Measurements from ENCODE around the gene PLXND1.

Gene PLXND1

DNA sequence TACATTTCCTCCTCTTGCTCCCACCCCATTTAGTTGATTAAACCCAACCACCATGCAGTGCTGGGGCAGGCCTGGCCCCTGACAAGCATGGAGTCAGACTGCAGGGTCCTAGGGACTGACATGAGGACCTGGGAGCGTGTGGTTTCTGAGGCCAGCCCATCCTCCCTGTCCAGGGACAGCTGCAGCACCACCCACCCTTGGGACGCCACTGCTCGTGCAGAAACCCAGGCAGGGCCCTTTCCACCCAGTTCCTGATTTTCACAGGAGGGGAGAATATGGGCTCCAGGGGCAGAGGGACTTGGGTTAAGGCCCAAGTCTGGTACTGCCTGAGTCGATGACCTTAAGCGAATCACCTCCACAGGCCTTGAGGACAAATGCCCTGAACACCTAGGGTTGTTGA lies 23.7 kb downstream of the PLXND1 start:
- no peak for DNase-seq

DNA sequence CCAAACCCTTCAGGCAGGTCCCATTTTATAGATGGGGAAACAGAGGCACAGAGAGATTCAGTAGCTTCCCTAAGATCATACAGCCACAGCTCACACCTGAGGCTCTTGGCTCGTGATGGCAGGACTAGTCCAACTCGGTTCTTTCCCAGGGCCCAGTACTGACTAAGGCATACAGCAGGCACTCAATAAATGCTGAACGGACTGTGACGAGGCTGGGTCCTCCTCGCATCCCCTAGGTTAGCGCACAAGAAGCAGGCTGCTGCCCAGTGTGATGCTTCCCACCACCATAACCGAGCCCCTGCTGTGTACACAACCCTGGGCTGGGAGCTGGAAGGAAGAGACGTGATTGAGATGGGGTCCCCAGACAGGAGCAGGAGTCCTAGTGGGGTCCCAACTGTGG lies 24.9 kb downstream of the PLXND1 start:
- DNase-seq: no peak

DNA sequence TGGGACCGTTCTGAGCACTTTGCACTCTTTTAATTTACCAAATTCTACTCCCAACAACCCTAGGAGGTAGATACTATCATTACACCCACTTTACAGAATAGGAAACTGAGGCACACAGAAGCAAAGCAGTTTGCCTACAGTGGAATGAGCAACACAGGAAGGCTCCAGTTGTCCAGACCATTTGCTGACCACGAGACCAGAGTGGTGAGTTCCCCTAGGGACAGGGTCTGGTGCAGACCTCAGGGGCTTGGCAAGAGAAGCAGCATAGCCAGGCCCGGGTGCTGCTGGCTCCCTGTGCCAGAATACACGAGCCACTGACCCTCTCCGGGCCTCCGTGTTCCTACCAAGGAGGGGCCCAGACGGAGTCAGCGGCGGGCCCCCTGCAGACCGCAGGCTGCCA lies 26.5 kb downstream of the PLXND1 start:
- DNase-seq: no peak

DNA sequence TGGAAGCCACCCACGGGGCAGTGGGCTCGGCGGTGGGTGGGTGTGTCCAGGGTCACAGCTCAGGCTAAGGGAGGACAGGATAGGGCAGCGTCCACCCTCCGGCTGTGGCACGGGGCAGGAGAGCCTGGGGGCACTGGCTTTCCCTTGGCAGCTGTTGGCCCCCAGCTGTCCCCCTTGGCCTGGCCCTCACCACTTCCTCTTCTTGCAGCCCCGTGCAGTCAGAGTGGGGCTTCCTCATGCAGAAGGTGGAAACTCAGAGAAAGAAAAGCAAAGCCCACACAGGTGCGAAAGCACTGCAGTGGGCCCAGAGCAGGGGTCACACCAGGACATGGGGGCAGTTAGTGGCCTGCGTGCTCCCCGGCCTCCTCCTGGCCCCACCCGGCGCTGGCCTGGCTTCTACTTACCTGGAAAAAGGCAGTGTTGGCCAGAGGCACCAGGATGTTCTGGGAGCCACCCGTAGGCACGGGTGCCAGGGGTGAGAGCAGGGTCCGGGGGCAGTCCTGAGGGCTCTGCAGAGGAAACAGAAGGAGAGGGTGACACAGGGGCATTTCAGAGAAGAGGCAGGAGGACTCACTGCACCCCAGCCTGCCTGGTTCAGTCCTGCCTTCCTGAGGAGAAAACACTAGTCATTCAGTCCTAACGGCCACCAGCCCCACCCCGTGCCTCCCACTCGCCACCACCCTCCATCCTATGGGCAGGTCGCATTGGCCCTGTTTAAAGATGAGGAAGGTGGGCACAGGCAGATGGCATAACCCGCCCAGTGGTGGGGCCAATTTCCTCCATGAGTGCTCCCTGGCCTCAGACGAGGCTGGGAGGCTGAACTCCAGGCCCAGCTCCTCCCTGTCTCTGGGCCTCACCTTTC lies 28.3 kb downstream of the PLXND1 start:
- no peak for DNase-seq

GRCh38 chr3:129577366-129577765 lies 29.1 kb downstream of the PLXND1 start:
- DNase-seq: no peak

DNA sequence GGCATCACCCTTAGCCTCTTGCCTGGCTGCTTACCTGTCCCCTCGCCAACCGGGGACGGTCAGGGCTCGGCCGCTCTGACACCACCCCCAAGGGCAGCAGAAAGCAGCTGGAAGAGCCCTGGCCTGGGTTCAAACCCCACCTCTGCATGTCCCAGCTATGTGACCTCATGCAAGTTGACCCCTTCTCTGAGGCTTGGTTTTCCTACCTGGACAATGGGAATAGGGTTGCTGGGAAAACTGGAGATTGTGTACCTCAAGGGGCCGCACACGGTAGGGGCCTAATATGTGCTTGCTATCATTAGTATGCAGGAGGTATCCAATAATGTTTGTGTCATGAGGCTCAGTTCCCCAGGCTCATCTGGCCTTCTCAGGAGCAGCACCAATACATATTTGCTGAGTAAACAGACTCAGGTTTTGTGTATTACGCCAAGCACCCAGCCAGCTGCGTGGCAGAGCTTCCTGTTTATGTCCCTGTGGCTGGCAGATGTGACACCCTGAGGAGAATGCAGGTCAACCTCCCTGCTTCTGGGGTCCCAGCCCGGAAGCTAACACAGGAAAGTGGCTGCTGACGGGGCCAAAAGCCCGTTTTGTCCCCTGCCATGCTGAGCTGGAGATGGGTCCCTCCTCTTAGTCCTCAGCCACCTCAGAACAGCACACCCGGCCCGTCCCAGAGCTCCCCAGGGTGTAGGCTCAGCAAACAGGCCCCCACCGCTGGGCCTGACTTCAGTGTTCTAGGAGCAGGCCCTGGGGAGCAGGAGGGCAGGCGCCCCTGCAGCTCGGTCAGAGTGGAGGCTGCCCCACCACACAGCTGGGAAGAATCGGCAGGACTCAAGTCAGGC lies 29.7 kb downstream of the PLXND1 start:
- DNase-seq: peak; percentile 33

DNA sequence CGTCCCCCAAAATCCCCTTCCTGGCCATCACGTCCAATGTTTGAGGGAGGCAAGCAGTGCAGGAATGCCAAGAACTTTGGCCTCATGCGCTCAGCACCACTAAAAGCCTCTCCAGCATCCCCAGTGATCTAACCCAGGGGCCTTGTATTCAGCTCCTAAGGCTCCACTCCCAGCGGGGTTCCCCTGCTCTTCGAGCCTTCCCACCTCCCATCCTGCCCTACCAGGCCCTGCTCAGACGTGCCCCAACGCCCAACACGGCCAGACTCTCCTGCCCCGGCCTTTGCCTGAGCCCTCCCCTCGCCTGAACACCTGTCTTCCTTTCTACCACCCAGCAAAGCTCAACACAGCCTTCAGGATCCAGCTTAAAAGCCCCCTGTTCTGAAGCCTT lies 30.5 kb downstream of the PLXND1 start:
- DNase-seq: no peak

DNA sequence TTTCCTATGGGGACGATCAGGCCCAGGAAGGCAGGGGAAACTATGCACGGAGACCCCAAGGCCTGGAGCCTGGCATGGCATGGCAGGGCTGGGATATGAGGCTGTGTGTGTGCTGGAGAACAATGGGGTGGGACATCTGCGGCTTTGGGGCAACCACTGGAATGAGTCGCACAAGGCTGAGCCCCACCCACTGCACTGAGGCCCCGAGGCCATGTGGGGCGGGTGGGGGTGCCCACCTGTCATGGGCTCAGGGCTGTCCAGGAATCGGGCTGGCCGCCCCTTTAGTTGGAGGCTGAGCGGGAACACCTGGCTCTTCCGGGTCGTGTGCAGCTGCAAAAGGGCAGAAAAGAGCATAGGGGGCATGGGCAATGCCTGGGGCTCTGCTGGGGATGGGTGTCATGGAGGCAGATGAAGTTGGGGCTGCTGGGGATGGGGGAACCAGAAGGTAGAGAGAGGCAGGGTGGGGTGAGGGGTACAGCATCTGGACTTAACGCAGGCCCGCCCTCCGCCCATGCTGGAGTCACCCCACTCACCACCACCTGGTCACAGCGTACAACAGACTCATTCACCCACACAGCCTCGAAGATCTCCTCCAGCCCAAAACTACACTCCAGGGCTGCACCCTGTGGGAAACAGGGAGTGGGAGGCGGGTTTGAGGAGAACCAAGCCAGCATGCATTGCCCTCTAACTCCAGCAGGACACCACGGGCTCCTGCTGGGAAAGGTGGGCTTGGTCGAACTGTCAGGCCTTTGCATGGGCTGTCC lies 31.1 kb downstream of the PLXND1 start:
- DNase-seq: no peak

GRCh38 chr3:129574206-129574605 lies 32.3 kb downstream of the PLXND1 start:
- no peak for DNase-seq

GRCh38 chr3:129573493-129573892 lies 33.0 kb downstream of the PLXND1 start:
- no peak for DNase-seq

DNA sequence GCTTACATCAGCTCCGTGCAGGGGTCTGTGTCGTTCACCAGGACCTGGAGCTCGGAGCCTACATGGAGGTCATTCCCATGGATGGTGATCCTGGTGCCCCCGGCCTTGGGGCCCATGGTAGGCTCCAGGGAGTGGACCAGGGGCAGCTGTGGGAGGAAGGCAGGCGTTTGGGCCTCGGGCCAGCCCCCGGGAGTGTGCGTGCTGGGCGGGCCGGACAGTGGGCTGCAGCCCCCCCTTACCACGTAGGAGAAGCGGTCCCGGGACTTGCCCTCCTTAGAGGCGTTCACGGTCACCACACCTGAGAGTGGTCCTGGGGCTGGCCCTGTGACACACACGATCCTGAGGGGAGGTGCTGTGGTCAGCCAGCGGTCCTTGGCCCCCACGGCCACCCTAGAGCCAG lies 33.9 kb downstream of the PLXND1 start:
- DNase-seq: no peak

- DNase-seq: no peak
Observed at GRCh38 chr3:129571605-129572547, 34.6 kb downstream of the PLXND1 start.

- no peak for DNase-seq
Observed at GRCh38 chr3:129569856-129570255, 36.6 kb downstream of the PLXND1 start.

DNA sequence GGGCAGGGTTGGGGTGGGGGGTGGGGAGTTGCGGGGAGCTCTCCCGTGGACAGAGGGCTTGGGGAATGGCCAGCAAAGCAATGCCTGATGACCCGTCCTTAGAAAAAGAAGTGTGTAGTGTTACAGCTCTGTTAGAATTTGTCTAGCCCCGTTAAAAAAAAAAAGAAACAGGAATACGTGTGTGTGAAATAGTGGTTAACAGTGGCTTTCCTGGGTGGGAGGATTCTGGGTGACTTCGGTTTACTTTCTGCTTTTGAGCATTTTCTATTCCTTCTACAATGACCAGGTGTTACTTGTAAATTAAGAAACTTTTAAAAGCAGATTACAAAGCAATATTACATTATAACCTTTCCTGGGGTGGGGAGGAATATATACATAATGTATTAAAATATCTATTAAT lies 38.5 kb downstream of the PLXND1 start:
- no peak for DNase-seq

GRCh38 chr3:129567176-129567705 lies 39.2 kb downstream of the PLXND1 start:
- DNase-seq: no peak

DNA sequence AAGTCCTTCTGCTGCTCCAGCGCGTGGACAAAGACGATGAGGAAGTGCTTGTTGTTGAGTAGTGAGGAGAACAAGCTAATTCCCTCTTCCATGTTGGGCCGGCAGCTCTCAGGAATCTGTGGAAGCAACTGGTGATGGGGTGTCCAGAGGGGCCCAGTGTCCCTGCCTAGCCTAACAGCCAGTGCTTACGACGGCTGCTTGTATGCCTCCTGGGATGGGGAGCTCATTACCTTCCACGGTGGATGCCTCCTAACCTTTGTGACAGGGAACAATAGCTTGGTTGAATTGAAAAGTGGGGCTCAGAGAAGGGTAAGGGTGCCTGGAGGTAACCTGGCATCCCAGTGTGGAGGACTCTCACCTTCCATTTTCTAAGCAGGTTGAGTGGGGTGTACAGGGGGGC lies 40.6 kb downstream of the PLXND1 start:
- DNase-seq: no peak

DNA sequence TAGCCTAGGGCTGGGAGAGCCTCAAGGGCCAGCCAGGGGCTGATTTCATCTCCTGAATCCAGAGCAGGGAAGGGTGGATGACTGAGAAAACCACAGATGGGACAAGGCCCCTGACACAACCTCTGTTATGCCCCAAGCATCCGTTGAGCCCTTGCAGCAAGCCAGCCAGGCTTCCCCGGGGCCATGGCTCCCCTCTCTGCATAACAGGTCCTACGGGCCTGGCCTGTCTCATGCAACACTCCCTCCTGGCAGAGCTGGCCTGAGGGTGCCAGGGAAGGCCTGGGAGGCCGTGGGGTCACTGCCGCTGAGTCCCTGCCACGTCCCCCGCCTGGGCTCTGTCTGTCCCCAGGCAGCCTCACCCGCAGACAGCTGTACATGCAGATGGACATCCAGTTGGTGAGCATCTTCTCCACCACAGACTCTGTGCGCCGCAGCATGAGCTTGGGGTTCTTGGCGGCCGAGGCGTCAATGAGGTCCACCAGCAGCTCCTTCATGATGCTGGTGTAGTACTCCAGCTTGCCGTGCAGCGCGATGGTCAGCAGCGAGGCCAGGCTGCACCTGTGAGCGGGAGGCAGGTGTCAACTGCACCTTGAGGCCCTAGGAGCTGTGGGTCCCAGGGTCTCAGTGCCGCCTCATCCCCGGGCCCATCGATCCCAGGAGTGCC lies 41.4 kb downstream of the PLXND1 start:
- no peak for DNase-seq

GRCh38 chr3:129563850-129564535 lies 42.5 kb downstream of the PLXND1 start:
- no peak for DNase-seq

DNA sequence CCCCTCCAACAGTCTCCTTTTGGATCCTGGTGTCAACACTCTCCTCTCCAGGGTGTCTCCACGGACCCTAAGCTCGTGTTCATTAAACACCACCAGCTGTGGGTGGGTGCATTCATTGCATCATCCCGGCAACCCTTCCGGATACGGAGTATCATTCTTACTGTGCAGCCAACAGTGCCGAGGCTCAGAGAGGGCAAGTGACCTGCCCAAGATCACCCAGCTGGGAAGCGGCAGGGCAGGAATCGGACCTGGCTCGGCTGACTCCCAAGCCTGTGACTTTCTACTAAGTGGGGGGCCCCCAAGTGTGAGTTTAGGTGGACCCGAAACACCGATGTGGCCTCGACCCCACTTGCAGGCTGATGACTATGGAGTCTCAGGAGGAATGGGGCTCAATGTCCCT lies 43.1 kb downstream of the PLXND1 start:
- no peak for DNase-seq

- no peak for DNase-seq
Observed at GRCh38 chr3:129562803-129563202, 43.7 kb downstream of the PLXND1 start.

Data from activated gamma-delta T cell (primary cell).